ENCODE data around the gene FRMPD4. TPM values are rescaled to one million over a fixed set of nuclear protein-coding genes. Genes with fewer than 3 reads are reported as not detected.
A peak's percentile ranks its signal among the peaks of the same experiment; 100 is the strongest.

FRMPD4 gene
- total RNA-seq, 1 donor from 2014 or later = 0.54 TPM

DNA sequence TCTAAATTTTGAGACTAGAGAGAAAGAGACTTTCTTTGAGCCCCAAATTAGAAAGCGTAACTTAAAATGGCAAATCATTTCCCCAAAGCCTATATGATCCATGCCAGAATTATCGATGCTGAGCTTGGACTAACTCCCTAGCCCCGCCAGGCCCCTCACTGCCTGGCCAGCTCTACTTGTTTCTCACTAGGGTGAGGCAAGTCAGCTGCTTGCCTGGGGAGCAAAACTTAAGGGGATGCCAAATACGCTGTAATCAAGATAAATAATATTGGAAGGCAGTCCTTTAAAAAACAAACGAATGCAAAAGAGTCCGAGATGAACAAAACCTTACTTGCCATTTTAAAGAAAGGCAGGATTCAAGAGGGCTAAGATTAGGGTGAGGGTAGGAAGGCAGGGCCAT, 236.0 kb downstream of the FRMPD4 start:
- no peak overlapping the region for H3K4me3 ChIP-seq (ENCODE audit: insufficient read depth, low read depth, low read length)
- no peaks in the 10 kb centered on the region for H3K27me3 ChIP-seq (ENCODE audit: insufficient read depth, low read length)
- TF ChIP-seq, protein P1, sequence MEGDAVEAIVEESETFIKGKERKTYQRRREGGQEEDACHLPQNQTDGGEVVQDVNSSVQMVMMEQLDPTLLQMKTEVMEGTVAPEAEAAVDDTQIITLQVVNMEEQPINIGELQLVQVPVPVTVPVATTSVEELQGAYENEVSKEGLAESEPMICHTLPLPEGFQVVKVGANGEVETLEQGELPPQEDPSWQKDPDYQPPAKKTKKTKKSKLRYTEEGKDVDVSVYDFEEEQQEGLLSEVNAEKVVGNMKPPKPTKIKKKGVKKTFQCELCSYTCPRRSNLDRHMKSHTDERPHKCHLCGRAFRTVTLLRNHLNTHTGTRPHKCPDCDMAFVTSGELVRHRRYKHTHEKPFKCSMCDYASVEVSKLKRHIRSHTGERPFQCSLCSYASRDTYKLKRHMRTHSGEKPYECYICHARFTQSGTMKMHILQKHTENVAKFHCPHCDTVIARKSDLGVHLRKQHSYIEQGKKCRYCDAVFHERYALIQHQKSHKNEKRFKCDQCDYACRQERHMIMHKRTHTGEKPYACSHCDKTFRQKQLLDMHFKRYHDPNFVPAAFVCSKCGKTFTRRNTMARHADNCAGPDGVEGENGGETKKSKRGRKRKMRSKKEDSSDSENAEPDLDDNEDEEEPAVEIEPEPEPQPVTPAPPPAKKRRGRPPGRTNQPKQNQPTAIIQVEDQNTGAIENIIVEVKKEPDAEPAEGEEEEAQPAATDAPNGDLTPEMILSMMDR (IDR thresholded peaks at IDR 0.05; ENCODE audit: insufficient read depth, low read depth, low read length) = no peak
- no peak for TF ChIP-seq EZH2 (IDR thresholded peaks at IDR 0.05; ENCODE audit: insufficient read depth, low read length)
- H3K9me3 ChIP-seq (ENCODE audit: insufficient read depth, low read depth, low read length) = no peaks in the 10 kb centered on the region
- H3K27ac ChIP-seq (ENCODE audit: low read depth, low read length) = no peak overlapping the region
- no peaks in the 10 kb centered on the region for H4K20me1 ChIP-seq (ENCODE audit: insufficient read depth, low read length)
- no peaks in the 10 kb centered on the region for H3K79me2 ChIP-seq (ENCODE audit: insufficient read depth, low read length)
- Mint-ChIP-seq H3K36me3 (ENCODE audit: low read depth, unreplicated experiment) (no peaks in the 10 kb centered on the region), H3K27me3 (ENCODE audit: low read depth, unreplicated experiment) (no peaks in the 10 kb centered on the region), H3K27ac (ENCODE audit: unreplicated experiment) (no peak overlapping the region), H3K4me3 (ENCODE audit: unreplicated experiment) (no peak overlapping the region), H3K4me1 (ENCODE audit: low read depth, unreplicated experiment) (no peaks in the 10 kb centered on the region), H3K9me3 (ENCODE audit: unreplicated experiment) (no peaks in the 10 kb centered on the region)
- DNase-seq (ENCODE audit: low read depth) (no peak), FAIRE-seq (peak; percentile 17)
- no peak overlapping the region for H3K4me2 ChIP-seq (ENCODE audit: low read length)
- H3K36me3 ChIP-seq (ENCODE audit: insufficient read depth, low read length) = no peaks in the 10 kb centered on the region
- no peaks in the 10 kb centered on the region for H3K4me1 ChIP-seq (ENCODE audit: insufficient read depth, low read length)
- H2AFZ ChIP-seq (ENCODE audit: low read depth, low read length) = no peak overlapping the region
- no peak overlapping the region for H3K9ac ChIP-seq (ENCODE audit: low read length)

DNA sequence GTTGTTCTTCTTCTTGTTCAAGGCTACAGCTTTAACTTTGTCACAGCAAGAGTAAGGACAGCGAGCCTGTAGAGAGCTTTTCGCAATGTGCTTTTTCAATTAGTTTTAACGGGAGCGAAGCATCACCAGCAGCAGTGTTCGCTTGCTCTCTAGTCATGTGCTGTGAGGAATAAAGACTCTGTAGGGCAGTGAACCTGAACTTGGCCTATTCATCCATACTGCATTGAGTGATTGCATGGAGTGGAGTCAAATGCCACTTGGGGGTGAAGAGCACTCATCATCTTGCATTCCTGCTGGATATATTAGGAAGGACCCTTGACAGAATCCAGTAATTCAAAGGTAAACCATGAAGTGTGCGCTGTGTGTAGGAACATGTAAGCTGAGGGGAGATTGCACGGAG, 240.0 kb downstream of the FRMPD4 start:
- Histone ChIP-seq H3K9me3 (ENCODE audit: insufficient read depth, low read depth, low read length) (no peaks in the 10 kb centered on the region), H3K4me1 (ENCODE audit: insufficient read depth, low read length) (no peaks in the 10 kb centered on the region), H3K9ac (ENCODE audit: low read length) (no peak overlapping the region), H2AFZ (ENCODE audit: low read depth, low read length) (no peak overlapping the region), H3K27me3 (ENCODE audit: insufficient read depth, low read length) (no peaks in the 10 kb centered on the region), H3K27ac (ENCODE audit: low read depth, low read length) (no peak overlapping the region), H3K4me3 (ENCODE audit: insufficient read depth, low read depth, low read length) (no peak overlapping the region), H3K4me2 (ENCODE audit: low read length) (no peak overlapping the region), H3K79me2 (ENCODE audit: insufficient read depth, low read length) (no peaks in the 10 kb centered on the region), H4K20me1 (ENCODE audit: insufficient read depth, low read length) (no peaks in the 10 kb centered on the region), H3K36me3 (ENCODE audit: insufficient read depth, low read length) (no peaks in the 10 kb centered on the region)
- no peak overlapping the region for H3K27ac Mint-ChIP-seq (ENCODE audit: unreplicated experiment)
- no peaks in the 10 kb centered on the region for H3K4me1 Mint-ChIP-seq (ENCODE audit: low read depth, unreplicated experiment)
- no peak overlapping the region for H3K4me3 Mint-ChIP-seq (ENCODE audit: unreplicated experiment)
- H3K27me3 Mint-ChIP-seq (ENCODE audit: low read depth, unreplicated experiment) = peaks cover 3% of the 10 kb centered on the region
- H3K36me3 Mint-ChIP-seq (ENCODE audit: low read depth, unreplicated experiment) = no peaks in the 10 kb centered on the region
- FAIRE-seq (no peak), DNase-seq (ENCODE audit: low read depth) (no peak)
- TF ChIP-seq EZH2 (IDR thresholded peaks at IDR 0.05; ENCODE audit: insufficient read depth, low read length) = no peak
- TF ChIP-seq, protein P1 (IDR thresholded peaks at IDR 0.05; ENCODE audit: insufficient read depth, low read depth, low read length) = no peak
- H3K9me3 Mint-ChIP-seq (ENCODE audit: unreplicated experiment) = no peaks in the 10 kb centered on the region

DNA sequence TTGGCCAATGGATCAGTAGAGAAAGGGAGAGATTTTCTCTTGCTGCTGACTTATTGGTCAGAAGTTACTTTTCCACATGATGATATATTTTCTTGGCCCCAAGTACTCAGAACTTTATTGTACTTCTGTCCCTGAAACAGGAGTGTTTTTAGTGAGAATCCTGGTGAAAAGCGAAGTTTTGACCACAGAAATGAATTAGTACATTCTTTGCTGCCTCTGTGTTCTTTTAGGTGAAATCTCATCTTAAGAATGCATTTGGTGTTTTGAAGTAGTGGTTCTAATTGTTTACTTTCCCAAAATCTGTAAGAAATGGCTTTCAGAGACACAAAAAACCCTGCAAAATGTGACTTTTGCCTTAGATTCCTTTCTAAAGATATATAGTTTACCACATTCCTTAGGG, 240.4 kb downstream of the FRMPD4 start:
- H3K36me3 ChIP-seq (ENCODE audit: insufficient read depth, low read length) = no peaks in the 10 kb centered on the region
- no peaks in the 10 kb centered on the region for H3K4me1 Mint-ChIP-seq (ENCODE audit: low read depth, unreplicated experiment)
- H3K27ac Mint-ChIP-seq (ENCODE audit: unreplicated experiment) = no peak overlapping the region
- no peak overlapping the region for H2AFZ ChIP-seq (ENCODE audit: low read depth, low read length)
- TF ChIP-seq, protein P1 (IDR thresholded peaks at IDR 0.05; ENCODE audit: insufficient read depth, low read depth, low read length) = no peak
- no peak for TF ChIP-seq EZH2 (IDR thresholded peaks at IDR 0.05; ENCODE audit: insufficient read depth, low read length)
- H3K4me3 Mint-ChIP-seq (ENCODE audit: unreplicated experiment) = no peak overlapping the region
- H4K20me1 ChIP-seq (ENCODE audit: insufficient read depth, low read length) = no peaks in the 10 kb centered on the region
- H3K4me3 ChIP-seq (ENCODE audit: insufficient read depth, low read depth, low read length) = no peak overlapping the region
- peaks cover 3% of the 10 kb centered on the region for H3K27me3 Mint-ChIP-seq (ENCODE audit: low read depth, unreplicated experiment)
- no peaks in the 10 kb centered on the region for H3K9me3 ChIP-seq (ENCODE audit: insufficient read depth, low read depth, low read length)
- H3K27ac ChIP-seq (ENCODE audit: low read depth, low read length) = no peak overlapping the region
- H3K36me3 Mint-ChIP-seq (ENCODE audit: low read depth, unreplicated experiment) = no peaks in the 10 kb centered on the region
- H3K79me2 ChIP-seq (ENCODE audit: insufficient read depth, low read length) = no peaks in the 10 kb centered on the region
- H3K9ac ChIP-seq (ENCODE audit: low read length) = no peak overlapping the region
- no peak for DNase-seq (ENCODE audit: low read depth)
- no peak overlapping the region for H3K4me2 ChIP-seq (ENCODE audit: low read length)
- H3K4me1 ChIP-seq (ENCODE audit: insufficient read depth, low read length) = no peaks in the 10 kb centered on the region
- FAIRE-seq = peak; percentile 34
- H3K9me3 Mint-ChIP-seq (ENCODE audit: unreplicated experiment) = no peaks in the 10 kb centered on the region
- H3K27me3 ChIP-seq (ENCODE audit: insufficient read depth, low read length) = no peaks in the 10 kb centered on the region

Data from astrocyte (in vitro differentiated cells and primary cell).